ENCODE results near the gene TRAPPC2. TPM values are rescaled to one million over a fixed set of nuclear protein-coding genes. Genes with fewer than 3 reads are reported as not detected.

The TRAPPC2 gene
- total RNA-seq, 2 donors from 2014 or later: 27.5 to 32.0 TPM

DNA sequence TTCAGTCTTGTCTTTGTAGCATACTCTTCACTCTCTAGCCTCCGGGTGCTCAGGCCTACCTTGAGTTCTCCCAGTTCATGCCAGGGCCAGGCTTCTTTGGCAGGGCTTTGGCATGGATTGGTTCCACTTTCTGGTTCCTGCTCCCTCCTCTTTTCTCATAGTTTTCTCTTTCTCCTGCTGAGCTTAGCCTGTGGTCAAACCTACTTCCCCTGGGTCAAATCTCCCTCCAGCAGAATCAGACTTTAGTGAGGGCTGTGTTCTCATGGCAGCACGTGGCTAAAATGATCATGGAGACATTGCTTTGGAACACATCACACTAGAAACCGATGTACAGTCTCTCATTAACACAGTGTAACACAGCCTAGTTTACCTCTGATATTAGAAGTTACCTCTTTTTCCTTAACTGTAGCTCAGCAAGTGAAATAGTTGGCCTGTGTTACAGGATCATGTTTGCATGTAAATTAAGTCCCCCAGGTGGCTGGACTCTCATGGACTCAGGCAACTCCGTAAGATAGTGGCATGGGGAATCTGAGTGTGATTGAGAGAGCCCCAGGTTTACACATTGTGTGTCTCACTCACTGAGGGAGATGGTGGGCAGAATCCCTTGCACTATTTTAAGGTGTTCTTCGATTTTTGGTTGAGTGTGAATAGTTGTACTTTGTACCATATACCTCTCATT is 32.2 kb downstream of the TRAPPC2 start:
- peaks cover 17% of the 10 kb centered on the region for H3K36me3 Mint-ChIP-seq
- H3K27me3 Mint-ChIP-seq: peaks cover 0 to 2% of the 10 kb centered on the region in 2 donors
- DNase-seq (ENCODE audit: low spot score) (no peak), ATAC-seq (no peak)
- peak overlapping the region; percentile 72 to 85 for H3K27ac Mint-ChIP-seq
- peaks cover 39 to 69% of the 10 kb centered on the region in 2 donors for H3K4me1 Mint-ChIP-seq (ENCODE audit: low read depth in 2 of 2)
- H3K4me3 Mint-ChIP-seq: peak overlapping the region; percentile 38
- no peaks in the 10 kb centered on the region for H3K9me3 Mint-ChIP-seq

DNA sequence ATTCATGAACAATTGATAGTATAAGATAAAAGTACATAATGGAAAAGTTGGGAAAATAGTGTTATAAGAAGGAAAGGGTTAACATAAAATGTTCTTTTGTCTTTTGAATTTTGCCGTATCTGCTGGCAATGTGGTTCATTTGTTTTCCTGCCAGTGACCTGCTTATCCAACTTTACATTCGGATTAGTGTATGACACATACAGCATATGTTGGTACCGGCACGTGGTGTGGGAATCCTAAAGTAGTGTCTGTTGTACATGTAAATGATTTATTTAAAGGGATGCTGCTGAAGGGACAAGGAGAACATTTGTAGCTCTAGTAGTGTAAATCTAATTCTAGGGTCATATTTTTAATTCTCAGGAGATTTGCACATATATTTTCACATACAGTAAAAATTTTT is 34.0 kb downstream of the TRAPPC2 start:
- Mint-ChIP-seq H3K27ac (peak overlapping the region; percentile 81 to 94), H3K27me3 (peaks cover 0 to 2% of the 10 kb centered on the region in 2 donors), H3K9me3 (no peaks in the 10 kb centered on the region), H3K4me1 (ENCODE audit: low read depth in 2 of 2) (peaks cover 44 to 77% of the 10 kb centered on the region in 2 donors), H3K4me3 (no peak overlapping the region), H3K36me3 (peaks cover 16% of the 10 kb centered on the region)
- DNase-seq (ENCODE audit: low spot score): no peak
- ATAC-seq: no peak

- peaks cover 48 to 80% of the 10 kb centered on the region in 2 donors for H3K4me1 Mint-ChIP-seq (ENCODE audit: low read depth in 2 of 2)
These were observed 35.1 kb downstream of the TRAPPC2 start for GRCh38 chrX:13699183-13699826.

GRCh38 chrX:13698432-13698831 is 36.0 kb downstream of the TRAPPC2 start:
- peaks cover 0 to 2% of the 10 kb centered on the region in 2 donors for H3K27me3 Mint-ChIP-seq
- ATAC-seq (no peak), DNase-seq (ENCODE audit: low spot score) (no peak)
- H3K4me3 Mint-ChIP-seq: peak overlapping the region; percentile 72
- H3K4me1 Mint-ChIP-seq (ENCODE audit: low read depth in 2 of 2): peaks cover 45 to 77% of the 10 kb centered on the region in 2 donors
- peak overlapping the region; percentile 81 to 94 for H3K27ac Mint-ChIP-seq
- H3K9me3 Mint-ChIP-seq: no peaks in the 10 kb centered on the region
- peaks cover 18% of the 10 kb centered on the region for H3K36me3 Mint-ChIP-seq

More at GRCh38 chrX:13699183-13699826, 35.1 kb downstream of the TRAPPC2 start:
- Mint-ChIP-seq H3K4me3 (peak overlapping the region; percentile 72), H3K9me3 (no peaks in the 10 kb centered on the region), H3K27me3 (peaks cover 0 to 2% of the 10 kb centered on the region in 2 donors), H3K27ac (peak overlapping the region; percentile 81 to 94), H3K36me3 (peaks cover 18% of the 10 kb centered on the region)
- ATAC-seq (peak; percentile 74 to 81), DNase-seq (ENCODE audit: low spot score) (no peak)

- H3K4me3 Mint-ChIP-seq: peak overlapping the region; percentile 88
- peaks cover 49 to 77% of the 10 kb centered on the region in 2 donors for H3K4me1 Mint-ChIP-seq (ENCODE audit: low read depth in 2 of 2)
- H3K27ac Mint-ChIP-seq: peak overlapping the region; percentile 81 to 94
- ATAC-seq (no peak), DNase-seq (ENCODE audit: low spot score) (no peak)
- peaks cover 22% of the 10 kb centered on the region for H3K36me3 Mint-ChIP-seq
- H3K27me3 Mint-ChIP-seq: peaks cover 0 to 6% of the 10 kb centered on the region in 2 donors
- H3K9me3 Mint-ChIP-seq: no peaks in the 10 kb centered on the region
These were observed 36.4 kb downstream of the TRAPPC2 start for GRCh38 chrX:13697976-13698375.

DNA sequence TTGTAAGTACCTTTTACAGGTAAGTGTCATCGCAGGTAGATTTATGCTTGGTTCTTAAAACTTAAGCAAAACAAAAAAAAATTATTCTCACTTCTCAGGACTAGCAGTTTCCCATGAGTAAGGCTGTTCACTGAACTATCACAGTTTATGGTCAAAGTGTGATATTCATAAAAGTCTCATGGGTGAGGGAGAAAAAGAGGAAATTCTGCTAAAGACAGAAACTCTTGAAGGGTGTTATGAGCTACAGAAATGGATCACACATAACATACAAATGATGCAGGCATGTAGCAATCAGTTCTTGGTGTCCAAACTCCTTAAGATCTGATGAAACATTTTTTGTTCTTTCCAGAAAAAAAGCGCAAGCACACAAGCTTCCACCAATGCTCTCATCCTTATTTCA is 37.0 kb downstream of the TRAPPC2 start:
- DNase-seq (ENCODE audit: low spot score) (no peak), ATAC-seq (peak; percentile 80 to 83)
- no peaks in the 10 kb centered on the region for H3K9me3 Mint-ChIP-seq
- peaks cover 0 to 6% of the 10 kb centered on the region in 2 donors for H3K27me3 Mint-ChIP-seq
- peak overlapping the region; percentile 81 to 94 for H3K27ac Mint-ChIP-seq
- peaks cover 50 to 77% of the 10 kb centered on the region in 2 donors for H3K4me1 Mint-ChIP-seq (ENCODE audit: low read depth in 2 of 2)
- peak overlapping the region; percentile 88 for H3K4me3 Mint-ChIP-seq
- H3K36me3 Mint-ChIP-seq: peaks cover 27% of the 10 kb centered on the region

DNA sequence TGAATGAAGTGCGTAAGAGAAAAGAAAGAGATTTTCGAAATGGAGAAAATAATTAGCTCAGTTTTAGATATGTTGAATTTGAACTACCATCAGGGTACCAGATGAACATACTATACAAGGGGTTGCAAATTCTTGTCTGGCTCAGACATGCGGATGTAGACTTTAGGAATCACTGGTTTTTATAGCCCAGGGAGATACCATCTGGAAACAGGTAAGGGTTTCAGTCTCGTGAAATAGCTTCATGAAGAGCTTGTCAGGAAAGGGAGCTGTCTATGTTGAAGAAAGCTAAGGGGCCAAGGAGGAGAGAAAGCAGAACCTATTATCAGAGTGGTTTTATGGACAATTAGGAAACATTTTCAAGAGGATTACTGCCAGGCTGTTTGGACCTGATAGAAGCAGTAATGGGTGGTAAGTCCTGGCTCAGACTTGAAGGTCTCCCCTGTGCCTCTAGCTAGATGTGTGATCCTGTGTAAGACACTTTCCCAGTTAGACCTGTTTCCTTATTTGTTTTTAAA is 38.8 kb downstream of the TRAPPC2 start:
- Mint-ChIP-seq H3K4me3 (peak overlapping the region; percentile 64), H3K27me3 (peaks cover 0 to 5% of the 10 kb centered on the region in 2 donors), H3K4me1 (ENCODE audit: low read depth in 2 of 2) (peaks cover 44 to 73% of the 10 kb centered on the region in 2 donors), H3K27ac (peak overlapping the region; percentile 79 to 94), H3K9me3 (no peaks in the 10 kb centered on the region), H3K36me3 (peaks cover 24% of the 10 kb centered on the region)
- DNase-seq (ENCODE audit: low spot score): no peak
- ATAC-seq: no peak

GRCh38 chrX:13694983-13695382 is 39.4 kb downstream of the TRAPPC2 start:
- peaks cover 0 to 7% of the 10 kb centered on the region in 2 donors for H3K27me3 Mint-ChIP-seq
- peaks cover 30% of the 10 kb centered on the region for H3K36me3 Mint-ChIP-seq
- H3K9me3 Mint-ChIP-seq: no peaks in the 10 kb centered on the region
- peak overlapping the region; percentile 79 to 94 for H3K27ac Mint-ChIP-seq
- peak overlapping the region; percentile 64 for H3K4me3 Mint-ChIP-seq
- peaks cover 48 to 73% of the 10 kb centered on the region in 2 donors for H3K4me1 Mint-ChIP-seq (ENCODE audit: low read depth in 2 of 2)
- DNase-seq (ENCODE audit: low spot score) (no peak), ATAC-seq (no peak)

DNA sequence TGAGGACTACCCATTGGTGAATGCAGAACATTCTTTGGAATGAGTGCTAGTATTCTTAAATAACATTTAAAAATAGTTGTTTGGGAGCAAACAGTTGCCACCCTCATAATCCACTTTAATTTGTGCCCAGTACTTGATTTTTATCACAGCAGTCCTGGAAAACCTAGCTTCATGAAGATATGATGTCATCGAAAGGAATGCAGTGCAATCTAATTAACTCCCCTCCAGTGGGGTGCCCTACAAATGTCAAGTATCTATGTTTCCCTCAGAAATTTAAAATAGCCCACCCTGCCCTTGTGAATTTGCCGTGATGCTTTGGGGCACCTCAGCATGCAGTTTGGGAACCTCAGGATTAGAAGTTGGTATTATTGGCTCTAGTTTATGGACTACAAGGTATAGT is 40.1 kb downstream of the TRAPPC2 start:
- Mint-ChIP-seq H3K36me3 (peaks cover 27% of the 10 kb centered on the region), H3K4me3 (peak overlapping the region; percentile 64)

GRCh38 chrX:13693341-13693961 is 41.0 kb downstream of the TRAPPC2 start:
- peak overlapping the region; percentile 86 for H3K4me3 Mint-ChIP-seq
- peaks cover 0 to 7% of the 10 kb centered on the region in 2 donors for H3K27me3 Mint-ChIP-seq
- peaks cover 24% of the 10 kb centered on the region for H3K36me3 Mint-ChIP-seq
- peak overlapping the region; percentile 90 to 91 for H3K27ac Mint-ChIP-seq
- no peaks in the 10 kb centered on the region for H3K9me3 Mint-ChIP-seq
- H3K4me1 Mint-ChIP-seq (ENCODE audit: low read depth in 2 of 2): peaks cover 44 to 63% of the 10 kb centered on the region in 2 donors
- no peak for DNase-seq (ENCODE audit: low spot score)
- no peak for ATAC-seq

More for the DNA sequence above, 40.1 kb downstream of the TRAPPC2 start:
- Mint-ChIP-seq H3K27ac (peak overlapping the region; percentile 90 to 91), H3K4me1 (ENCODE audit: low read depth in 2 of 2) (peaks cover 45 to 70% of the 10 kb centered on the region in 2 donors), H3K27me3 (peaks cover 0 to 7% of the 10 kb centered on the region in 2 donors), H3K9me3 (no peaks in the 10 kb centered on the region)
- no peak for DNase-seq (ENCODE audit: low spot score)
- ATAC-seq: no peak

DNA sequence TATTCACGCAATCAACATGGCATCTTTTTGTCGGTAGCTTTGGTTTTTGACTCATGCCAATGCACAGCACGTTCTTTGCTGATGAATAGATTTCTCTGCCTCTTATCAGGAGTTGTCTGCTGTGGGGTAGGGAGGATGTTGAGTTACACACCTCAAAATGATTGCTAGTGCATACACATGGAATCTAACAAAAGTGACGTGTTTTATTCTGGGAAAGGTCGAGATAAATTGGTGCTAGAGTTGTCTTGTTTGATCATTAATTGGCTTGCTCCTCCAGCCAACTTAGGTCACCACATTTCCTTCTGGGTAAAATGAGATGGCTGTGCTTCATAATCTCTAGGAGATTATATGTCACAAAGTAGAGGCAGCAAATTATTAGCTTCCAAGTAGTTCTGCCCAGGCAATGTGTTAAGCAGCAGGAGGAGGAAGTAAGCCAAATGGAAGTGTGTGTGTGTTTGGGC is 41.6 kb downstream of the TRAPPC2 start:
- Mint-ChIP-seq H3K27ac (peak overlapping the region; percentile 90 to 91), H3K27me3 (peaks cover 0 to 10% of the 10 kb centered on the region in 2 donors), H3K4me1 (ENCODE audit: low read depth in 2 of 2) (peaks cover 47 to 66% of the 10 kb centered on the region in 2 donors), H3K4me3 (peak overlapping the region; percentile 86), H3K9me3 (no peaks in the 10 kb centered on the region), H3K36me3 (peaks cover 24% of the 10 kb centered on the region)
- ATAC-seq (peak in 1 of 2 donors; percentile 7), DNase-seq (ENCODE audit: low spot score) (no peak)

DNA sequence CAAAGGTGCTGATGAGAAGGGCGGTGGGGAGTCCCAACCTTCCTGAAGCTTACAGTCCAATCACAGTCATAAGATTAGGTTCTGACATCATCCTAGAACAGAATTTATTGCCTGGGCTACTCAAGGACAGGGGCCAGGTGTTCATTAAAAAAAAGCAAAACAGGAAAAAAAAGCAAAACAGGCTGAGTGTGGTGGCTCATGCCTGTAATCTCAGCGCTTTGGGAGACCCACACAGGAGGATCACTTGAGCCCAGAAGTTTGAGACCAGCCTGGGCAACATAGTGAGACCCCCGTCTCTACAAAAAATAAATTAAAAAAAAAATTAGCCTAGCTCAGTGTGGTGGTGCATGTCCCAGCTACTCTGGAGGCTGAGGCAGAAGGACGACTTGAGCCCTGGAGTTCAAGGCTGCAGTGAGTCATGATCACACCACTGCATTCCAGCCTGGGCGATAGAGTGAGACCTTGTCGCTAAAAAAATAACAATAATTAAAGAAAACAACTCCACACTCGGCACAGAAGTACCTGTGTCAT is 42.5 kb downstream of the TRAPPC2 start:
- ATAC-seq (peak in 1 of 2 donors; percentile 10), DNase-seq (ENCODE audit: low spot score) (no peak)
- Mint-ChIP-seq H3K4me1 (ENCODE audit: low read depth in 2 of 2) (peaks cover 46 to 61% of the 10 kb centered on the region in 2 donors), H3K4me3 (peak overlapping the region; percentile 86), H3K36me3 (peaks cover 24% of the 10 kb centered on the region), H3K27ac (peak overlapping the region; percentile 90 to 91), H3K27me3 (peaks cover 0 to 12% of the 10 kb centered on the region in 2 donors), H3K9me3 (no peaks in the 10 kb centered on the region)

- ATAC-seq (no peak), DNase-seq (ENCODE audit: low spot score) (no peak)
- Mint-ChIP-seq H3K27me3 (peaks cover 0 to 12% of the 10 kb centered on the region in 2 donors), H3K9me3 (no peaks in the 10 kb centered on the region), H3K4me3 (peak overlapping the region; percentile 91), H3K4me1 (ENCODE audit: low read depth in 2 of 2) (peaks cover 44 to 56% of the 10 kb centered on the region in 2 donors), H3K36me3 (peaks cover 24% of the 10 kb centered on the region), H3K27ac (peak overlapping the region; percentile 90 to 91)
These were observed 43.6 kb downstream of the TRAPPC2 start for GRCh38 chrX:13690836-13691235.

All from natural killer cell treated with Interleukin-12 subunit alpha and Interleukin-12 subunit beta and Interleukin-15 and Interleukin-18, amount 100 ng/mL, for 72 hours (primary cell).